ENCODE results near the gene BABAM2. TPM values are rescaled to one million over a fixed set of nuclear protein-coding genes. Genes with fewer than 3 reads are reported as not detected.

The BABAM2 gene
- polyA plus RNA-seq, 1 experiment = 32.6 TPM

DNA sequence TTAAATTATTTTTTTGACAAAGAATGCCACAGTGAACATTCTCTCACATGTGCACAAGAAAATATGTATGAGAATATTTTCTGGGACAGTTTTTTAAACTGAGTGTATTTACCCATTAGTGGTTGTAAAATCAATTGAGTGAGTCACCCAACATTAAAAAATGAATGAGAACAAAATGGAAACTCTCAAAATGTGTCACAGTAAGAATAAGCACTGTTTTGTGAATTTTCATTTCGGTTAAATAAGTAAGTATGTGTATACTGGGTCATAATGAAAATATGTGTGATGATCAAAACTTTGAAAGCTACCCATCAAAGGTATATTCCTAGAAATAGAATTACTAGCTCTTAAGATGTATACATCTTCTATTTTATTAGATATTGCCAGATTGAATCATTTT lies 11.6 kb downstream of the BABAM2 start:
- Histone ChIP-seq H3K4me3 (ENCODE audit: low read depth, low read length) (no peak overlapping the region), H3K36me3 (ENCODE audit: control insufficient read depth, insufficient read depth, low read length) (no peaks in the 10 kb centered on the region), H3K27me3 (ENCODE audit: control insufficient read depth, insufficient read depth, low read length) (no peaks in the 10 kb centered on the region)
- CTCF ChIA-PET = no interaction called here
- TF ChIP-seq, protein P1, sequence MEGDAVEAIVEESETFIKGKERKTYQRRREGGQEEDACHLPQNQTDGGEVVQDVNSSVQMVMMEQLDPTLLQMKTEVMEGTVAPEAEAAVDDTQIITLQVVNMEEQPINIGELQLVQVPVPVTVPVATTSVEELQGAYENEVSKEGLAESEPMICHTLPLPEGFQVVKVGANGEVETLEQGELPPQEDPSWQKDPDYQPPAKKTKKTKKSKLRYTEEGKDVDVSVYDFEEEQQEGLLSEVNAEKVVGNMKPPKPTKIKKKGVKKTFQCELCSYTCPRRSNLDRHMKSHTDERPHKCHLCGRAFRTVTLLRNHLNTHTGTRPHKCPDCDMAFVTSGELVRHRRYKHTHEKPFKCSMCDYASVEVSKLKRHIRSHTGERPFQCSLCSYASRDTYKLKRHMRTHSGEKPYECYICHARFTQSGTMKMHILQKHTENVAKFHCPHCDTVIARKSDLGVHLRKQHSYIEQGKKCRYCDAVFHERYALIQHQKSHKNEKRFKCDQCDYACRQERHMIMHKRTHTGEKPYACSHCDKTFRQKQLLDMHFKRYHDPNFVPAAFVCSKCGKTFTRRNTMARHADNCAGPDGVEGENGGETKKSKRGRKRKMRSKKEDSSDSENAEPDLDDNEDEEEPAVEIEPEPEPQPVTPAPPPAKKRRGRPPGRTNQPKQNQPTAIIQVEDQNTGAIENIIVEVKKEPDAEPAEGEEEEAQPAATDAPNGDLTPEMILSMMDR (IDR thresholded peaks at IDR 0.05; ENCODE audit: insufficient read depth, low read depth, low read length) = no peak
- POLR2A ChIA-PET = no interaction called here
- no peak for DNase-seq (ENCODE audit: low read depth)

DNA sequence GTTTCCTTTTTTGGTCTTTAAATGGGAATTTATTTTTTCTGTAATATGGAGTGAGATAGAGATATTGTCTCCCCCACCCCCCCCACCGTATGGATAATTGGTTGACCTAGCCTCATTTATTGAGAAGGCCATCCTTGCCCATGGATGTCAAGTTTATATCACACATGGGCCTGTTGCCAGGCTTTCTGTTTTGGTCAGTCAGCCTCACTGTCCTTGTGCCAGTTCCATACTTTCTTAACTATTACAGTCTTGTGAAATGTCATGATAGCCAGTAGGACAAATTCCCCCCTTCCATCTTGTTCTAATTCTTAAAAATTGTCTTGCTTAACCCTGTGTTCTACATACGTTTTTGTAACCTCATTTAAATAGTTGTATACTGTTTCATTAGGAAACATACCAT lies 12.5 kb downstream of the BABAM2 start:
- ChIA-PET CTCF (interaction anchor here (0.6 kb wide), 1 partner anchor 9 kb away, joined by 3 read pairs; no protein-coding TSS in a partner anchor), POLR2A (no interaction called here)
- no peak for DNase-seq (ENCODE audit: low read depth)
- H3K36me3 ChIP-seq (ENCODE audit: control insufficient read depth, insufficient read depth, low read length) = no peaks in the 10 kb centered on the region
- TF ChIP-seq, protein P1 (IDR thresholded peaks at IDR 0.05; ENCODE audit: insufficient read depth, low read depth, low read length) = no peak
- no peak overlapping the region for H3K4me3 ChIP-seq (ENCODE audit: low read depth, low read length)
- no peaks in the 10 kb centered on the region for H3K27me3 ChIP-seq (ENCODE audit: control insufficient read depth, insufficient read depth, low read length)

DNA sequence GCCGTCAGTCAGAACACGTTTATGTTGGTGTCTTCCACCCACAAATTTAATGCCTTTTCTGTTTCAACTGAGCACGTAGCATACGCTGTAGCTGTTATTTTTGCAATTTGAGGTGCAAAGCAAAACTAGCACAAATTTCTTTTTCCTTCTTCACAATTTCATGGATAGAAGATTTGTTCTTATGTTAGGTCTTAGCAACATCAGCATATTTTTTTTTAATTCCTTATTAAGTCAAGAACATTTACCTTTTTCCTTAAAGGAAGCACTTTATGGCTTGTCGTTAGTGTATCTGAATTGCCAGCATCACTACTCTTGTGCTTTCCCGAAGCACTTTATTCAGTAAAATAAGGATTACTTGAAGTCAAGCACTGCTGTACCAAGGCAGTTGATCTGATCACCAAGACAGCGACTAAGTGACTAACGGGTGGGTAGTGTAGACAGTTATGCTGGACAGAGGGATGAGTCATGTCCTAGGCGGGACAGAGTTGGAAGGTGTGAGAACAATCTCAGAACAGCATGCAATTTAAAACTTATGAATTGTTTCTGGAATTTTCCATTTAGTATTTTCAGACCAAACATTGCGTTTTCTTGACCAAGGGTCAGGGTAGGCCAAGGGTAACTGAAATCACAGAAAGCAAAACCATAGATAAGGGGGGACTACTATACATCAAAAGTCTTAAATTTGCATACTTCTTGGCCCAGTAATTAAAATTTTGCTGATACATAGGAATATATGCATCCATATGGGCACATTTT lies 13.3 kb downstream of the BABAM2 start:
- Histone ChIP-seq H3K36me3 (ENCODE audit: control insufficient read depth, insufficient read depth, low read length) (no peaks in the 10 kb centered on the region), H3K4me3 (ENCODE audit: low read depth, low read length) (no peak overlapping the region), H3K27me3 (ENCODE audit: control insufficient read depth, insufficient read depth, low read length) (no peaks in the 10 kb centered on the region)
- ChIA-PET POLR2A (no interaction called here), CTCF (interaction anchor here (0.6 kb wide), 1 partner anchor 10 kb away, joined by 3 read pairs; no protein-coding TSS in a partner anchor)
- no peak for DNase-seq (ENCODE audit: low read depth)
- TF ChIP-seq, protein P1 (IDR thresholded peaks at IDR 0.05; ENCODE audit: insufficient read depth, low read depth, low read length) = no peak

DNA sequence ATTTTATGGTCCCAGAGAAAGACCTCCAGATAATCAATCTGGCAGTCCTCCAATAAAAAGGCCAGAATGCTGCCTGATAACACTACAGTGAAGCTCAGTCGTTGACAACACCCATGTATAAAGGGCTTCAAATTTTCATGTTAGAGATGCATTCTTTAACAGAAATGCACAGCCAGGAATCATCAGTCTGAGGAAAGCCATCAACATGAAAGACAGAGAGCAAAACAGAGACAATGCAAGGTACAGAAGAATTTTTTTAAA lies 13.8 kb downstream of the BABAM2 start:
- no peak overlapping the region for H3K4me3 ChIP-seq (ENCODE audit: low read depth, low read length)
- ChIA-PET CTCF (interaction anchor here (1.0 kb wide), 1 partner anchor 549 kb away, joined by 3 read pairs; no protein-coding TSS in a partner anchor), POLR2A (no interaction called here)
- TF ChIP-seq, protein P1 (IDR thresholded peaks at IDR 0.05; ENCODE audit: insufficient read depth, low read depth, low read length) = no peak
- H3K36me3 ChIP-seq (ENCODE audit: control insufficient read depth, insufficient read depth, low read length) = no peaks in the 10 kb centered on the region
- no peak for DNase-seq (ENCODE audit: low read depth)
- no peaks in the 10 kb centered on the region for H3K27me3 ChIP-seq (ENCODE audit: control insufficient read depth, insufficient read depth, low read length)

DNA sequence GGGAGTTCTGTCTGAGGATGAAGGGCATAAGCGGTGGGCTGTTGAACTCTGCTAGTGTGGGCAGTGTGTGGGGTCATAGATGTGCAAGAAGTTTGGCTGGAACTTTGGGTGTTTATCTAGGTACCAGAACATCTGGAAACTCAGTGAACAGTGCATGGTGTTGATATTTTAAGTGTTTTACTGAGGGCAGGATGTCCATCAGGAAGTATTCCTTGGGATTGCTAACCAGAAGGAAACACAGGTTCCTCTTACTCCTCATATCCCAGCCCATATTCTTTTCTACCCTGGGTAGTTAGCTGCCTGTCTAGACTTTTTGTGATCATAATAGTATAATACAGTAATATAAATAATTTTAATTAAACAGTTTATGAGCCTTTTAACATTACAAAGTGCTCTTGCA lies 15.5 kb downstream of the BABAM2 start:
- ChIA-PET CTCF (no interaction called here), POLR2A (no interaction called here)
- Histone ChIP-seq H3K36me3 (ENCODE audit: control insufficient read depth, insufficient read depth, low read length) (no peaks in the 10 kb centered on the region), H3K27me3 (ENCODE audit: control insufficient read depth, insufficient read depth, low read length) (no peaks in the 10 kb centered on the region), H3K4me3 (ENCODE audit: low read depth, low read length) (no peak overlapping the region)
- DNase-seq (ENCODE audit: low read depth) = no peak
- TF ChIP-seq, protein P1 (IDR thresholded peaks at IDR 0.05; ENCODE audit: insufficient read depth, low read depth, low read length) = no peak

Measured in BJ (cell line).